Neuronal stem cell (in vitro differentiated cells): ENCODE measurements around the gene OSGIN1.
A peak's percentile ranks its signal among the peaks of the same experiment; 100 is the strongest.

Experiments used
- DNase-seq: peaks from one replicate; pipeline ENCODE4 v3.0.0-alpha.2; 2013; ENCODE audit warnings: low spot score
- H2AFZ ChIP-seq: one replicate; pipeline ENCODE4 v1.6.1; 2013; ENCODE audit warnings: mild to moderate bottlenecking, low read length, inconsistent platforms
- H2AK5ac ChIP-seq: 2 replicates; pipeline ENCODE4 v1.6.1; 2013; ENCODE audit warnings: low read depth, mild to moderate bottlenecking, inconsistent platforms, low read length, moderate library complexity, mixed read lengths
- H2BK120ac ChIP-seq: 2 replicates; pipeline ENCODE4 v1.6.1; 2013; ENCODE audit warnings: low read depth, mild to moderate bottlenecking, inconsistent platforms, low read length, moderate library complexity, mixed read lengths
- H2BK12ac ChIP-seq: one replicate; pipeline ENCODE4 v1.6.1; 2013; ENCODE audit warnings: low read length, inconsistent platforms
- H2BK15ac ChIP-seq: 2 replicates; pipeline ENCODE4 v1.6.1; 2013; ENCODE audit warnings: mild to moderate bottlenecking, low read length, inconsistent platforms, mixed read lengths
- H2BK5ac ChIP-seq: one replicate; pipeline ENCODE4 v1.6.1; 2013; ENCODE audit warnings: inconsistent platforms, mild to moderate bottlenecking, low read length, moderate library complexity
- H3K14ac ChIP-seq: one replicate; pipeline ENCODE4 v1.6.1; 2013; ENCODE audit warnings: low read length, inconsistent platforms
- H3K18ac ChIP-seq: 2 replicates; pipeline ENCODE4 v1.6.1; 2013; ENCODE audit warnings: low read length, inconsistent platforms
- H3K23ac ChIP-seq: 2 replicates; pipeline ENCODE4 v1.6.1; 2013; ENCODE audit warnings: low read depth, mild to moderate bottlenecking, mixed read lengths, low read length, inconsistent platforms; ENCODE audit not compliant: poor library complexity
- H3K27ac ChIP-seq: replicated peaks from 3 replicates; pipeline ENCODE4 v1.5.1; 2013; ENCODE audit warnings: low read length, inconsistent platforms
- H3K27me3 ChIP-seq, 3 experiments: 2 replicates each; pipeline ENCODE4 v1.6.1; 2013; ENCODE audit warnings: low read length in 3 of 3, mild to moderate bottlenecking in 2 of 3, inconsistent platforms in 1 of 3, low read depth in 1 of 3, mixed read lengths in 1 of 3, moderate library complexity in 1 of 3; ENCODE audit not compliant: control insufficient read depth in 3 of 3, insufficient read depth in 3 of 3
- H3K36me3 ChIP-seq, 2 donors: replicated peaks in 1 of 2; 2 replicates each; pipeline ENCODE4 v1.6.1; 2013; ENCODE audit warnings: low read length in 2 of 2; ENCODE audit not compliant: control insufficient read depth in 2 of 2, insufficient read depth in 2 of 2
- H3K4ac ChIP-seq: 2 replicates; pipeline ENCODE4 v1.6.1; 2013; ENCODE audit warnings: inconsistent platforms, mild to moderate bottlenecking, low read length, moderate library complexity
- H3K4me1 ChIP-seq, 2 donors: 1 replicate in 1 of 2; 2 replicates in 1 of 2; pipeline ENCODE4 v1.6.1; 2013; ENCODE audit warnings: low read length in 2 of 2, low read depth in 1 of 2; ENCODE audit not compliant: control insufficient read depth in 2 of 2, insufficient read depth in 1 of 2
- H3K4me2 ChIP-seq: one replicate; pipeline ENCODE4 v1.6.1; 2013; ENCODE audit warnings: mild to moderate bottlenecking, low read length, inconsistent platforms; ENCODE audit not compliant: insufficient read depth, poor library complexity, severe bottlenecking
- H3K4me3 ChIP-seq, 2 donors: 2 replicates each; pipeline ENCODE4 v1.5.1; 2013; ENCODE audit warnings: low read length in 2 of 2, mild to moderate bottlenecking in 2 of 2, inconsistent platforms in 1 of 2, moderate library complexity in 1 of 2
- H3K79me1 ChIP-seq: one replicate; pipeline ENCODE4 v1.6.1; 2013; ENCODE audit warnings: low read depth, mild to moderate bottlenecking, inconsistent platforms, low read length, moderate library complexity
- H3K9ac ChIP-seq: one replicate; pipeline ENCODE4 v1.6.1; 2013; ENCODE audit warnings: mild to moderate bottlenecking, low read depth, low read length, inconsistent platforms; ENCODE audit not compliant: poor library complexity
- H3K9me3 ChIP-seq, 2 donors: replicated peaks in 1 of 2; 2 replicates each; pipeline versions ENCODE3 to v1.6.1; 2013; ENCODE audit warnings: low read length in 2 of 2, mild to moderate bottlenecking in 2 of 2, inconsistent platforms in 1 of 2, low read depth in 1 of 2, mixed read lengths in 1 of 2, moderate library complexity in 1 of 2; ENCODE audit not compliant: control insufficient read depth in 2 of 2, insufficient read depth in 1 of 2
- H4K8ac ChIP-seq: one replicate; pipeline ENCODE4 v1.6.1; 2013; ENCODE audit warnings: low read depth, mild to moderate bottlenecking, inconsistent platforms, low read length, moderate library complexity
- H4K91ac ChIP-seq: one replicate; pipeline ENCODE4 v1.6.1; 2013; ENCODE audit warnings: low read length, low read depth, mild to moderate bottlenecking, inconsistent platforms; ENCODE audit not compliant: poor library complexity
- WGBS, 2 donors: extraction: QIAGEN DNeasy Blood & Tissue Kit; methylation state at CpG; one replicate each; pipeline ENCODE4 v1.1.7; 2013; ENCODE audit warnings: missing lambda C conversion rate in 2 of 2, mixed read lengths in 1 of 2; ENCODE audit not compliant: insufficient read length in 2 of 2, insufficient replicate concordance in 1 of 2; ENCODE audit errors: extremely low coverage in 2 of 2; 5-methylcytosine and 5-hydroxymethylcytosine counted together

OSGIN1 gene

GRCh38 chr16:83977056-83977815 is 24.2 kb downstream of the OSGIN1 start:
- Histone ChIP-seq H3K18ac (no peak overlapping the region), H3K4me1 (peaks cover 0 to 5% of the 10 kb centered on the region in 2 donors), H3K9ac (no peak overlapping the region), H3K4ac (no peak overlapping the region), H4K91ac (no peak overlapping the region), H3K27me3 (no peaks in the 10 kb centered on the region), H2BK120ac (no peak overlapping the region), H3K9me3 (peaks cover 15 to 49% of the 10 kb centered on the region in 2 donors), H2BK15ac (no peak overlapping the region), H3K27ac (no peak overlapping the region), H3K23ac (no peak overlapping the region), H2AK5ac (no peak overlapping the region), H3K79me1 (no peaks in the 10 kb centered on the region), H2BK5ac (no peak overlapping the region), H2BK12ac (no peak overlapping the region), H3K4me3 (no peak overlapping the region), H3K14ac (no peak overlapping the region), H4K8ac (no peak overlapping the region), H2AFZ (no peak overlapping the region), H3K36me3 (peaks cover 7 to 41% of the 10 kb centered on the region in 2 donors), H3K4me2 (no peak overlapping the region)
- no peak for DNase-seq
- WGBS, 2 donors = no CpG with 5 or more reads among the region's 6 CpGs

- Histone ChIP-seq H2AK5ac (no peak overlapping the region), H3K4me1 (peaks cover 0 to 5% of the 10 kb centered on the region in 2 donors), H3K23ac (no peak overlapping the region), H3K14ac (no peak overlapping the region), H4K8ac (no peak overlapping the region), H2BK12ac (no peak overlapping the region), H3K36me3 (peaks cover 7 to 43% of the 10 kb centered on the region in 2 donors), H3K9me3 (peaks cover 15 to 49% of the 10 kb centered on the region in 2 donors), H3K9ac (no peak overlapping the region), H2AFZ (no peak overlapping the region), H3K79me1 (no peaks in the 10 kb centered on the region), H2BK15ac (no peak overlapping the region), H2BK5ac (no peak overlapping the region), H4K91ac (no peak overlapping the region), H3K27ac (no peak overlapping the region), H3K18ac (no peak overlapping the region), H3K4ac (no peak overlapping the region), H3K4me2 (no peak overlapping the region), H3K27me3 (no peaks in the 10 kb centered on the region), H3K4me3 (no peak overlapping the region), H2BK120ac (no peak overlapping the region)
- no CpG with 5 or more reads among the region's 5 CpGs for whole genome bisulfite sequencing, 2 donors
- DNase-seq = no peak
These were observed 25.4 kb downstream of the OSGIN1 start for GRCh38 chr16:83978401-83978904.

GRCh38 chr16:83979441-83979840 is 26.4 kb downstream of the OSGIN1 start:
- no peak for DNase-seq

GRCh38 chr16:83980794-83981193 is 27.8 kb downstream of the OSGIN1 start:
- H2BK12ac ChIP-seq = peak overlapping the region; percentile 85
- H3K18ac ChIP-seq = peak overlapping the region; percentile 71
- H2AFZ ChIP-seq = no peak overlapping the region
- H3K4ac ChIP-seq = no peak overlapping the region
- H3K27me3 ChIP-seq = no peaks in the 10 kb centered on the region
- peak overlapping the region; percentile 34 for H4K91ac ChIP-seq
- peaks cover 0 to 3% of the 10 kb centered on the region in 2 donors for H3K4me1 ChIP-seq
- peaks cover 7 to 49% of the 10 kb centered on the region in 2 donors for H3K36me3 ChIP-seq
- peak overlapping the region; percentile 6 for H3K23ac ChIP-seq
- peak overlapping the region; percentile 27 for H2BK15ac ChIP-seq
- no peak for DNase-seq
- no peak overlapping the region for H4K8ac ChIP-seq
- no peak overlapping the region for H3K4me2 ChIP-seq
- no peak overlapping the region for H2AK5ac ChIP-seq
- H3K27ac ChIP-seq = no peak overlapping the region
- no peak overlapping the region for H3K4me3 ChIP-seq
- peaks cover 15 to 49% of the 10 kb centered on the region in 2 donors for H3K9me3 ChIP-seq
- no peak overlapping the region for H3K14ac ChIP-seq
- H2BK5ac ChIP-seq = peak overlapping the region; percentile 11
- no peaks in the 10 kb centered on the region for H3K79me1 ChIP-seq
- H3K9ac ChIP-seq = peak overlapping the region; percentile 51
- H2BK120ac ChIP-seq = no peak overlapping the region
- no CpG with 5 or more reads among the region's 2 CpGs for WGBS, 2 donors

More at GRCh38 chr16:83979441-83979840, 26.4 kb downstream of the OSGIN1 start:
- Histone ChIP-seq H3K27ac (no peak overlapping the region), H2AFZ (no peak overlapping the region), H3K36me3 (peaks cover 7 to 46% of the 10 kb centered on the region in 2 donors), H4K8ac (no peak overlapping the region), H3K4me1 (peaks cover 0 to 3% of the 10 kb centered on the region in 2 donors), H3K18ac (no peak overlapping the region), H3K4ac (no peak overlapping the region), H2AK5ac (no peak overlapping the region), H3K27me3 (no peaks in the 10 kb centered on the region), H2BK5ac (no peak overlapping the region), H2BK12ac (no peak overlapping the region), H3K4me2 (no peak overlapping the region), H3K14ac (no peak overlapping the region), H3K4me3 (no peak overlapping the region), H2BK120ac (no peak overlapping the region), H4K91ac (no peak overlapping the region), H3K9me3 (peaks cover 15 to 49% of the 10 kb centered on the region in 2 donors), H3K79me1 (no peaks in the 10 kb centered on the region), H3K23ac (no peak overlapping the region), H2BK15ac (no peak overlapping the region), H3K9ac (no peak overlapping the region)
- no CpG with 5 or more reads among the region's 7 CpGs for WGBS, 2 donors
